NCI-H128 (cell line): Measurements from ENCODE around the gene POLL.
"Not testable (repeated sequence)": the region's sequence is repeated elsewhere in the genome, so short reads cannot be mapped to it uniquely, and the experiment has no call there.

ENCODE experiments used
- DNase-seq: peaks from one replicate; lab custom pipeline; 2025; ENCODE audit not compliant: unreplicated experiment; lab: John Stamatoyannopoulos, UW

The POLL gene

DNA sequence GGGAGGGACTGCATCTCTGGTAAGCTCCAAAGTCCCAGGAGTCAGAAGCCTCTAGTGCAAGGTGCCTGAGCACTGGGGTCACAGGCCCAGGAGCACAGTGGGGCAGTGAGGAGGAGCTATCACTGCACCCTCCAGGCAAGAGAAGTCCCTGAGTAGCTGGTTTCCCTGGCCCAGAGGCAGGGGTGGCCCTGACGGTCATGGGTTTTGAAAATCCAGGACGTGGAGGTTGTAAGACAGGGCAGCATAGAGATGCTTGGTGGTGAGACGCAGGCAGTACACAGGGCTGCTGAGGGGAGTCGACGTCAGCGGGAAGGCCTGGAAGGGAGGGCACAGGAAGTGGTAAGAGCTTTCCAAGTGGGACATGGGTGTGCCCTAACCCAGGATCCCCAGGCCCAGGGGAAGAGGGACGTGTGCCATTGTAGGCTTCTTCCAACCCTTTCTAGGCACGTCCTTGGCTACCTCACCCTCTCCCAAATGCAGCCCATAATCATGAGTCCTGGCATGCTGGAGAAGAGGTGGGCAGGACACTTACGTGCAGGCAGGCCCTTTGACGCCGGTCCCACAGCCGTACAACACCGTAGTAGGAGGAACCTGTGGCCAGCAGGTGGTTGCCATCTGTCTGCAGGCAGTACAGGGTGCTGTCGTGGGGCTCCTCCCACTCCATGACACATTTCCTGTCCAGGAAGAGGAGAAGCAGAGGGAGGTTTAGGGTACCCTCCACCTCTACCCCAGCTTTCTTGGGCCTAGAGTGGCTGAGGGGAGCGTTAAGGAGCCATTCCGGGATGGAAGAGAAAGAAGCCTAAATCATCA lies 23.2 kb upstream of the POLL start:
- DNase-seq: no peak

DNA sequence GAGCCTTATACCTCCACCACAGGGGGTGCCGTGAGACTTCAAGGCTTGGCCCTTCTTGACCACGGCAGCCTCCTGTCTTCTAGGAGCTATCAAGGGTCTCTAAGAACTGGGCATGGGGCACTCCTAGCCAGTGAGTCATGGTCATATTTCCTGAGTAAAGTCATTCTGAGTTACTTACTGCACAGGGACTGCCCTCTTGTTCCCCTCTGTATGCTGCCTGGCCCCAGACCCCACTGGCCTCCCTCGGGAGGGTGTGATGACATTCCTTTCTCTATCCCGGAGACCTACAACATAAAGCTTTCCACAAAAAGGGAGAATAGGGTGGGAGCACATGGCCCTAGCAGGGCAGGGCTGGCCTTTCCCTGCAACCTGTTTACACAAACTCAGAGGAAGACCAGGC lies 21.4 kb upstream of the POLL start:
- DNase-seq: no peak

DNA sequence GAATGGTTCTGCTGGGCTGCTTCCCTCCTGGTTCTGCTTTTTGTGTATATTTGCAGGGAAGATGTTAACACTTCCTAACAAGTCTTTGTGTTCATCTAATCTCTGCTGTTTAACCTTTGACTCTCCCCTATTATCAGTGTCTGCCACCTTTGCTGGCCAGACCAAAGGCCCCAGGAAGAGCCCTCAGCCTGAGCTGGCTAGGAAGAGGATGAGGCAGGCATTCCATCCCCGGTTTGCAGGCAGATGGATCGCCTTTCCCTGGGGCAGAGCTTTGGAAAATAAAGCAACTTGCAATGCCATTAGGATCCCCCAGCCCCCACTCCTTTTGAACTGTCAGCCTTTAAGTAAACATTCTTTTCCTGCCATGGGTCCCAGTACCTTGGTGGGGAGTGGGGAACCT lies 19.1 kb upstream of the POLL start:
- DNase-seq: no peak

DNA sequence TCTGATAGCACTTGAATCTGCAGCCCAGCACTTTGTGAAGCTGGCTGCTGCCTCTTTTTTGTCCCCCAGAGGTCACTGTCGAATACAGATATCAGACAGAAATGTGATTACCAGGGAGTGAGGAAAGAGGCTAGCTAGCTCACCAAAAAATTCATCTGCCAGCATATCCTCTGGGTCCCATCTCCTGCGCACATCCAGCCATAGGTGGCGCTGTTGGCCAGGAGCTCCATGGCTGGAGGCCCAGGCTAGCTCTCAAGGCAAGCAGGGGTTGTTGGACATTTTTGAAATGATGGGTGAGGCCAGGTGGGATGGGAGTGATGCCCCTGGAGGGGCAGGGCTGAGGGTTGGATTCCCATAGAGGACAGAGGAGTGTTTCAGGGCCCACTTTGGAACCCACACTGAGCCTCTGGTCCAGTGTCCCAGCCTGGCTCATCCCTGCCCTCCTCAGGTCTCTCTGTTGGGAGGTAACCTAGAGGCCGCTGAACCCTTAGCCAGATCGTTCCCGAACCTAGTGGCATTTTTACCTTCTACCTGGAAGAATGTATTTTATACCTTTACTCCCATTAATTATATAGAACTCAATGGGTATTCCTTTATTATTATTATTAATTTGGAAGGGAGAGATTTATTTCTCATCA lies 14.8 kb upstream of the POLL start:
- peak; percentile 52 for DNase-seq

DNA sequence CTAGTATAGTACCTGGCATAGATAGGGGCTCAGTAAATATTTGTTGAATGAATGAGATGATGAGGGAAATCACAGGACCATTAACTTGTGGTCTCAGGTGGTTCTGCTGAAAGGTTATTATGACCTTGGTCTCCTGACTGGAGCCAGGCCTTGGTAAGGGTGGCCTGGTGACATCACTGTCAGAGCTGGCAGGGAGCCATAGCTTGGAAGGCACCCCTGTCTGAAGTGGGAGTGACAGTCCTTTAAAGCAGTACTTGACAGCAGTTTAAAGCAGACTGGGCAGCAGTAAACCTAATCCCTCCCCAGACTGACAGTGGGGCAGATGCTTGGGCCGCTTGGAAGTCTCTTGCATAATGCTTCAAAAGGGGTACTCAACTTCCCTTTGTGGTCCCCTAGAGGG lies 13.5 kb upstream of the POLL start:
- DNase-seq: no peak

DNA sequence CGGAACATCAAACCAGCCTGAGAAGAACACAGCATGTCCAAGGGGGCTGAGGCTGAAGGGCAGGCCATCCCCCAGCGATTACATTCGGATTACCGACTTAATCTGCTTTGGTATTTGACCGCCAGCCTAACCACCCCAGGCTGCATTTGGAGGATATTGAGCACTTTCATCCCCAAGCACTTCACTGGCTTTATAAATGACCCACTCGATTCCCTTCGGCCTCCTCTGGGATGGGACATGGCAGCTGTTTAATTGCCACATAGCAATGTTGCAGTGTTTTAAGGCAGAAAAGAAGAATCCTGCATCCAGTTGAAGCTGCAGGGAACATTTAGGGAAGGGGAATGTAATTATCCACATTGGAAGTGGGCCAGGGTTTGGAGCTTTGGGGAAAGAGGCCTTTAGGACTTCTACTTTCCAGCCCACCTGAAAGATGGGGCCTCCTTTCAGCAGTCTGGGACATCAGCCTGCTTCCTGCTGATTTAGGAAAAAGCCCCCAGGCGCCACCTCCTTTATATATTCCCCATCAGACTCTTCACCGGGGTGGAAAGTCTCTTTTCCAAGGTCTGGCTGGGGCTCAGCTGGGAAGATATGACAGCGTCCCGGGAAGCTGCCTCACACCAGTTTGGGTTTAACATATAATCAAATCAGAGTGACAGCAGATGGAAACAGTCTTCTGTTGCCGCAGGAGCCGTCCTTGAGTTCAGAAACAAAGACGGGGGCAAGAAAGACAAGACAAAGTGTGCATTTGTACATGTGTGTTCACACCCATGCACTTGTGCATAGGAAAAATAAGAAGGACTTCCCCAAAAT lies 9.2 kb upstream of the POLL start:
- no peak for DNase-seq

DNA sequence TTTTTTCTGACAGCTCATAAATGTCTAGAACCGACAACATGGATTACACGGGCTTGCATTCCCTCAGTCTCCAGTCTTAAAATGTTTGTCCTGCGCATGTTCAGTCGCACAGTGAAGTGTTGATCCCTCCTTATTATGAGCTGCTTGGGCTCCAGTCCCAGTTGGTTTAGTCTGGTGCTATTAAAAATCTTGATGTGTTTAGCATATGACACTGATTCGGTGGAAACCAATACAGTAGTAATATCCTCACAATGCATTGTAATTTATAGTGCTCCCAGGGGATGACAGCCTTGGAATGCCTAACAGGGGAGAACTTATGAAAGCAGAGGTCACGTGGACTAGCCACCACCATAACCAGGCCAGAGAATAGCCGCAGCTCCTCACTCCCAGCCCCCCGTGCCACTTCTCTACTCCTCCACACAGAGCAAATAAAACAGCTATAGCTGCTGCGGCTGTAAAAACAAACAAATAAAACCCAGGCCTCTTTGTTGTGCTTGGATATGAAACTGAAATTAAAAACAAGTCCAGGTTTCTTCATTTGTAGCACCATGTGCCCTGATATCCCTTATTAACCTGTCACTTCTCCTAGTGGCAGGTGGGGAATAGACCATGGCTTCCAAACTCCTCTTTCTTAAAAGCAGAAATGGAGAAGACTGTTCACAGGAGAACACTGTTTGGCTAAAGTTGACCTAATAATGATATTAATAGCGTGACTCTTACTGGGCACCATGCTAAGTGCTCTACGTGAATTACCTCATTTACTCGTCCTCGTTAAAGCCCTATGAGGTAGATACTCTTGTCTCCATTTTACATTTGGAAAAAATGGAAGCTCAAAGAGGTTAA lies 7.8 kb upstream of the POLL start:
- no peak for DNase-seq

DNA sequence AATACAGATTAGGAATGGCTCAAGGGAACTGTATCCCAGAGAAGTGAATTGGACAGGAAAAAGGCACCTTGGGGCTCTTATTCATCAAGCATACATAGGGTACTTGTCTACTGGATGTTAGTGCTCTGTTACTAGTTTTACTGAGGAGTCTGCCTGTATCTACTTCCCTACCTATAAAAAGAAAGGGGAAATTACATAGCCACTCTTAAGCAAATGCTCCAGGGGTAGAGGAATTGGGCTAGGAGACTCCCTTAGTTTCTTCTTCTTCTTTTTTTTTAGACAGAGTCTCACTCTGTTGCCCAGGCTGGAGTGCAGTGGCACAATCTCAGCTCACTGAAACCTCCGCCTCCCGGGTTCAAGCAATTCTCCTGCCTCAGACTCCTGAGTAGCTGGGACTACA lies 5.3 kb upstream of the POLL start:
- DNase-seq: not testable (repeated sequence)

DNA sequence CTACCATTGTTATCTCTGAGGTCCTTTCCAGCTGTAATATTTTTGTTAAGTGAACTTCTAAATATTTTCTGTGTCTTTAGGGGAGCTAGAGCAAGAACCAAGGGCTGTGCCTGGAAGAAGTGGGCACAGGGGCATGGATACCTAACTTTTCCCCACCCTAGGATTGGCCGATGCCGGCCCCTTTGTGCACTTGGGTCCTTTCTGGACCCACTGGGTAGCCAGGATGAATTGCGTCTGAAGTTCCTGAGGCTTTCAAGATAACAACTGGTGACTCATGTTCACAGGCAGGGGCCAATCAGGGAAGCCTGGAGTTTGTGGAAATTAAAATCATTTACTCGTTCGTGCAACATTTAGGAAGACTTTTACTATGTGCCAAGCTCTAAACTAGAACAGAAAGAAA lies 822 bp upstream of the POLL start:
- no peak for DNase-seq

DNA sequence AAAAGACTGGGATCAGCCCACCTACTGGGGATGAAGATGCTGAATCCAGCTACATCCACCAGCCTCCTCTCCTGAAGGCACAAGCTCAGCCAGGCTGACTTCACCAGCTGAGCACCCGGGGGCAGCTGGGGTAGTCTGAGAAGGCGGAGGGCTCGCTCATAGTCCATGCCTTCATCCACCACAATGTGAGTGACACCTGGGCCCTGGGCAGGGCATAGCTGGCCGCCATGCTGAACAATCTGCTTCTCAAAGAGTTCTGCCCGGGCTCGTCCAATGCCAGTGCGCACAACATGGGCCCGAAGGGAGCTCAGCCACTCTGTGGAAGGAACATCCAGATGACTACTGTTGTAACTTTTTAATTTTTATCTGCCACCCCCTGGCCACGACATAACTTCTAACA lies 2.2 kb downstream of the POLL start:
- DNase-seq: no peak

DNA sequence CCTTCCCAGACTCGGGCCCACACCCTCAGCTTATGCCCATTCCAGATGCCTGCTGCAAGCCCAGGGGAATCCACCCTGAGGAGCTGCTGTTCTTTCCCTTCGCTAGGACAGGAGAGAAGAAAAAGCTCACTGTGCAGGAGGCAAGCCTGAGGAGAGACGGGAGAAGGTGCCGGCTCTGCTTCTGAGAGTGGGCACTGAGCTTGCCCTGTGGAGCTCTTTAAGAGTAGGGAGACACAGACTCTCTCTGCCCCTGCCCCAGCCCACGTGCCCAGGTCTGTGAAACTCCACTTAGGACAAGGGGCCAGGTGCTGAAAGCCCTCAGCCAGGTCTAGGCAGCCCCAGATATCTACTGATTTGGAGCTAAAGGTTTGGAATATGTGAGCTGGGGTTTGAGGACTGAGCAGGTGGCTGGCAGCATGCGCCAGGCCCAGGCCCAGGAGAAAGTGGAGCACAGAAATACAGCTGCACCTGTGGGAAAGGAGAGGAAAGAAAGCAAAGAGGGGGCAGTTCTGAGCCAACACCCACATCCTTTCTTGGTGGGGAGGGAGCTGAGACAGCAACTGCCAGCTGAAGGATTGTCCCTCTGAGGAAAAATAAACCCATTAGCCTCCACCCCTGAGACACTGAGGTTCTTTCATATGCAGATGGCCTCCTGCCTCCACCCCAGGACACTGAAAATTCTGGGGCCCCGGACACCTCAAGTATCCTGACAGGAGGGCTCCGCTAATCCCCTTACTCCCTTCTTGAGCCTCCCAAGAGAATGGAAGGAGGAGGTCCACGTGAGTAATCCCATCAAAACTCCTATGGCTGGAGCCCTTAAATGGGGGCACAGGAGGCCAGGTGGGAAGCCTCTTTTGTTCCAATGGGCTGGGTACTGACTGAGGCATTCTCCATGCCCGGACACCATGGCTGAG lies 7.3 kb downstream of the POLL start:
- no peak for DNase-seq

DNA sequence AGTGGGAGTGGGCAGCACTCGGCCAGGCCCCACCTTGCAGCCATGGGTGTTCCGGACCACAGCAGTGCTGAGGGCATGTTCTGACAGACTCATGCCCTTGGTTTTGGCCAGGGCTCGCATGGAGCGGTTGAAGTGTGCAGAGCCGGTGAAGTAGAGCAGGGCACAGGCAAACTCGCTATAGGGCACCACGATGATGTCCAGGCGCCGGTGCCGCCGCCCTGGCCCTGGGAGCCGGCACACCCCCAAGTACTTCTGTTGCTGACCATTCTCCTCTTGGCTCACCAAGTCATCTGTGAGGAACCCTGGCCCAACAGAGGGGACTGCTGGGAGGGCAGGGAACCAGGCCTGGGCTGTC lies 8.6 kb downstream of the POLL start:
- no peak for DNase-seq

DNA sequence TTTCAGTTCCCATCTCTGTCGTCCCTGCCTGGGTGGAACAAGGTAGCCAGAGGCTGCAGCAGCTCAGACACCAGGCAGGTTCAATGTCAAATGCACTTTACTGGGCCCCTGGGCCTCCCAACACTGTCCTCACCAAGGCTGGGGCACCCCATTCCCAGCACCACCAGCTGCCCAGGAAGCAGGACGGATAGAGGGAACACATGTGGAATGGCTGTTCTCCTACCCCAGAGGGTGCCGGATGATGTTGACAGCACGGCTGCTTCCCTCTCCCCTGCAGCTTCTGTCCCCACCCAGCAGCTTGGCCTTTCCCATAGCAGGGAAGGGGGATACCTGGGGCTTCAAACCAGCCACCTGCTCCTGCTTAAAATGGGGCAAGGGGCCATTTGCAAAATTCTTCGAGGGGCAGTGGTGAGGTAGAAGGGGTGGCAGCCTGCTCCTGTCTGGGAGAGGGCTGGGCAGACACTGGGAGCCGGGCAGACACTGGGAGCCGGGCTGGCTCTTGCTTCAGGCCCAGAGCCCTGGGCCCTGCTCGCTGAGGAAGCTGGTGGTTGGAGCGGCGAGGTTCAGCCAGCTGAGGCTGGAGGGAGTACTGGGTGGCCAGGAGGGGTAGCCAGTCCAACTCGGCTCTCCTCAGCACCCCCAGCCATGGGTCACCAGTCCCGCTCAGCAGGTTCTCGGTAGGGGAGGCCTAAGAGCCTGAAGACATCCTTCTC lies 9.1 kb downstream of the POLL start:
- DNase-seq: no peak

DNA sequence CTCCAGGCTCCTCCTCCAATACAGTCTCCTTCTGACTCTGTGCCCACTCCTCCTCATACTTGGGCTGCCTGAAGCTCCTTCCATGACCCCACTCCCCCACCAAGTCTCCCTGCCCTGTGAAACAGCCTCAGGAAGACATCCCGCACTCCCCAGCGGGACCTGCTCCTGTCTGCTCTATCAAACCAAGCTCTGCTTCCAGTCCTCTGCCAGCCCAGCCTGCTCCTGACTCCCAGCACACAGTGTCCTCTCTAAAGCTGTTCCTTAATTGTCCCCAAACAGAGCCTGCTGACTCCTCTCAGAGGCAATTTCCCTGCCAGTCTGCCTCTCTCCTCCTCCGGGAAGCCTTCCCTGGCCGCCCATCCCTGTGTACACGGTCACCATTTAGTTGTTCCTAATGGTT lies 9.9 kb downstream of the POLL start:
- DNase-seq: no peak

DNA sequence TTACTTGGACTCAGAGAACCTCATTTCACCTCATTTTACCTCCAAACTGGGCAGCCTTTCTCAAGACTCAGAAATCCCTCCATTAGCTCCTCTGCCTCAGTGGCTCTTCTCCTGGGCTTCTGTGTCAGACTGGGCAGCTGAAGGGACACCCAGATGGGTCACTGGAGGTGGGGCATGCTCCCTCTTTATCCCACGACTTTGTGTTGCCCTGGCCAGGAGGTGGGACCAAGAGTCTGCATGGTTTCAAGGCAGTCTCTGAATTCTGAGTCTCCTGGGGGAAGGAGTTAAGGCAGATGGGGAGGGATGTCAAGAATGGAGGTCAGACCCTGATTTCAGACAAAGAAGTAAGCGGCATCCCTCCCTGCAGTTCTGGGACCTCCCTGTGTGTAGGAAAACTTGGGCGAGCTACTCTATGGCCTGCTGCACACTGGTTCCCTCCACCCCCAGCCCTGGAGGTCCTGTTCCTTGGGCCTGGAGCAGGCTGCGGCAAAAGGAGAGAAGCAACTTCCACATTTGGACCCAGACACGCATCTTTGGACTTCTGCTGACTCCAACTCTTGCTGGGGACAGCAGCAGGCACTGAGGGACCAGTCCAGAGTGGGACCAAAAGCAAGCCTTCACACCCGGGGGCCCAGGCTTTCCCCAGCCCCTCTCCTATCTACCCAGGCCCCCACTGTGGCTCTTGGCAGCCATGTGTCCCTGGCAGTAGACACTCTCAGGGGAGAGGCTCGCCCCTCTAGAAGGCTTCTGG lies 10.8 kb downstream of the POLL start:
- no peak for DNase-seq

DNA sequence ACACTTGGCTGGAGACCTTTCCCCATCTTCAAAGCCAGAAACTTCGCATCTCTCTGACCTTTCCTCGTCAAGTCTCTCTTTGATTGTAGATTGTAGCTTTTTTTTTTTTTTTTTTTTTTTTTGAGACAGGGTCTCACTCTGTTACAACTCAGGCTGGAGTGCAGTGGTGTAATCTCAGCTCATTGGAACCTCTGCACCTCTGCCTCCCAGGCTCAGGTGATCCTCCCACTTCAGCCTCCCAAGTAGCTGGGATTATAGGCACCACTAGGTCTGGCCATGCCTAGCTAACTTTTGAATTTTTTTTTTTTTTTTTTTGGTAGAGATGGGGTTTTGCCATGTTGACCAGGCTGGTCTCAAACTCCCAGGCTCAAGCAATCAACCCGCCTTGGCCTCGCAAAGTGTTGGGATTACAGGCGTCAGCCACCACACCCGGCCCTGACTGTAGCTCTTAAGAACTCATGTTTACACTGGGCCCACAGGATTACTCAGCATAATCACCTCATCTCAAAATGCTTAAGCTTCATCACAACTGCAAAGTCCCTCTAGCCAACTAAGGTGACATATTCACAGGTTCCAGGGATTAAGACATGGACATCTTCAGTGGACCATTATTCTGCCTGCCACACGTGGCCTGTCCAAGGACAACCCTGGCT lies 11.7 kb downstream of the POLL start:
- DNase-seq: no peak

DNA sequence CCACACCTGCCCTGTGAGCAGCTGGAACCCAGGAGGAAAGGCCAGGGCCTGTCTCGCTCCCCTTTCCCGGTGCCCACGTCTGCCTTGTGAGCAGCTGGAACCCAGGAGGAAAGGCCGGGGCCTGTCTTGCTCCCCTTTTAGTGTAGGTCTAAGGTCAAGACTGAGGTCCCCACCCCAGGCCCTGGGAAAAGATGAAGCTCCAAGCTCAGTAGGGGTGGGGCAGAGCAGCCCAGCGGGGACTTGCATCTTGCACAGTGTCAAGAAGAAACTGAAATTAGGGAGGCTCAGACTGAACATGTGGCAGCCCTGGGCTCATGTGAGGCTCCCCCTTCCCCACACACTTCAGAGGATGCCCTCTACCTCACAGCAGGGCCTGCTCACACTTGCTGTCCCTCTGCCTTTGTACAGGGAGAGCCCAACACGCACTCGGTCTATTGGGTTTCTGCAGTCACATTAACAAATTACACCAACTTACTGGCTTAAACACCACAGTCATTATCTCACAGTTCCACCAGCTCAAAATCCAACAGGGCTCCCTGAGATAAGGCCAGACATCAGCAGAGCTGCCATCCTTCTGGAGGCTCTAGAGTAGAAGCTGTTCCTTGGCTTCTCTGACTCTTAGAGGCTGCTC lies 12.4 kb downstream of the POLL start:
- no peak for DNase-seq

DNA sequence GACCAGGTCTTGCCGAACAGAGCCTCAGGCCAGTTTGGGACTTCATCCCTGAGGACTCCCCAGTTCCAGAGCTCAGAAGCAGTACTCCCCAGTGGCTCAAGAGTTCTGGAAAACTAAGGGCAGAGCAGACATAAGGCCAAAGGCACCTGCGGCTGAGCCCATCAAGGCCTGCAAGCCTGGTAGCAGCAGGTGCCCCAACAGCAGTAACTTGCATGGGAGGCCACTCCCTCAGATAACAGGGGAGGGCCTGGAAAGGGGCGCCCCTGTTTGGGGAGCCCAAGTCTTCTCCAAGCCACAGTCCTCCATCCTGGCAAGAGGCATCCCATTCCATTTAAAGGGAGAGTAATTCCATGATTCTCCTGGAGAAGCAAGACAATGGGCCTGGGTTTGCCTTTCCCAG lies 13.0 kb downstream of the POLL start:
- DNase-seq: no peak
